HFFc6 (cell line): Measurements from ENCODE around the gene DDX1. TPM values are rescaled to one million over a fixed set of nuclear protein-coding genes. Genes with fewer than 3 reads are reported as not detected.

Experiments
- DNase-seq: peaks from one replicate; pipeline ENCODE4 v3.0.0-alpha.2; 2018
- H3K27ac Mint-ChIP-seq: 2 replicates; pipeline ENCODE4 v1.8.0; 2020; ENCODE audit warnings: mild to moderate bottlenecking, mixed read lengths
- H3K27me3 Mint-ChIP-seq: 2 replicates; pipeline ENCODE4 v1.8.0; 2021; ENCODE audit warnings: mild to moderate bottlenecking, moderate library complexity, mixed read lengths; ENCODE audit not compliant: insufficient read depth
- H3K36me3 Mint-ChIP-seq: 2 replicates; pipeline ENCODE4 v1.8.0; 2021; ENCODE audit warnings: low read depth, mixed read lengths
- H3K4me1 Mint-ChIP-seq: 2 replicates; pipeline ENCODE4 v1.8.0; 2020; ENCODE audit warnings: low read depth, mixed read lengths
- H3K4me3 Mint-ChIP-seq: 2 replicates; pipeline ENCODE4 v1.8.0; 2020; ENCODE audit warnings: mild to moderate bottlenecking, moderate library complexity, mixed read lengths
- H3K9me3 Mint-ChIP-seq: 2 replicates; pipeline ENCODE4 v1.8.0; 2020; ENCODE audit warnings: mild to moderate bottlenecking, mixed read lengths
- CTCF ChIP-seq: fragments of 200-600 bp; sonication (generic); IDR thresholded peaks from 2 replicates; pipeline ENCODE4 v1.5.0; 2021; ENCODE audit warnings: antibody characterized with exemption, mild to moderate bottlenecking
- total RNA-seq, 6 experiments: library from RNA; stranded (reverse); fragmentation: NEBNext Ultra II Directional; extraction: Animal tissue kit (Norgen Biotek cat#: 25700); gene quantifications; 2 replicates in 1 of 6; 3 replicates in 5 of 6; pipeline ENCODE4 v1.2.3, GENCODE V29; 2021

DDX1 gene
- total RNA-seq, 6 experiments from 2014 or later, result 111 to 123 (median 113) TPM

DNA sequence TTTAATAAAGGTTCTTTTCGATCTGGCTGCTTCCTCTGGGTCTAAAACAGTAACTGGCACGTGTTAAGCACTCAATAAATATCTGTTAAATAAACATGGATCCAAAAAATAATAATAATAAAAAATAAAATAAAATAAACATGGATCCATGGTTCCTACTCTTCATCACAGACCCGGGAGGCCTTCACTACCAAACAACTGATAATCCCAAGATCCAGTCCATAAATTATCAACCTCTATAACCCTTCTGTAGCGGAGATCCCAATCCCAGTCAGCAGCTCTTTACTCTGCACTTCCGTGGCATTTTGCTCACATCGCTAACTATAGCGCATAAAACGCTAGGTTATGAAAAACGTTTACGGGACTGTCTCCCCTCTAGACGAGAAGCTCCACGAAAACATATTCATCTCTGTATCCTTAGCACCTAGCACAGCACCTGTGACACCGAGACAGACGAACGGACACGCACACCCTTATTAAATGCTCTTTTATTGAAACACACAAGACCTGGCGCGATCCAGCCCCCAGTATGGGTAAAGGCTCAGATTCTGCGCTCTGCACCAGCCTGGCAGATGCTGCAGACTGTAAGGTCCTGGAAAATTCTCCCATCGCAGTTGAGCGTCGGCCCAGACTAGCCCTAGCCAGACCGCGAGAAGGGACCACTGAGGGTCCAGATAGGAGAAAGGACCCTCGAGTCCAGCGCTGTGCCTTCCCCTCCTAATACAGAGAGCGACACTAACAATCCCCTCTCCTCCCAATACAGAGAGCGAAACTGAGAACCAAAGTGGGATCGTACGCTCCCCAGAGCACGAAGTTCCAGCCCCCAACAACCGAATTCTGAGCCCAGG, 31.3 kb upstream of the DDX1 start:
- Mint-ChIP-seq H3K4me1 (peaks cover 37% of the 10 kb centered on the region), H3K27me3 (no peaks in the 10 kb centered on the region; the same call in 1 of the 2 replicates), H3K4me3 (peak overlapping the region; percentile 96), H3K9me3 (no peaks in the 10 kb centered on the region), H3K27ac (peak overlapping the region; percentile 99), H3K36me3 (no peaks in the 10 kb centered on the region)
- peak; percentile 21 for DNase-seq
- no peak for TF ChIP-seq CTCF

DNA sequence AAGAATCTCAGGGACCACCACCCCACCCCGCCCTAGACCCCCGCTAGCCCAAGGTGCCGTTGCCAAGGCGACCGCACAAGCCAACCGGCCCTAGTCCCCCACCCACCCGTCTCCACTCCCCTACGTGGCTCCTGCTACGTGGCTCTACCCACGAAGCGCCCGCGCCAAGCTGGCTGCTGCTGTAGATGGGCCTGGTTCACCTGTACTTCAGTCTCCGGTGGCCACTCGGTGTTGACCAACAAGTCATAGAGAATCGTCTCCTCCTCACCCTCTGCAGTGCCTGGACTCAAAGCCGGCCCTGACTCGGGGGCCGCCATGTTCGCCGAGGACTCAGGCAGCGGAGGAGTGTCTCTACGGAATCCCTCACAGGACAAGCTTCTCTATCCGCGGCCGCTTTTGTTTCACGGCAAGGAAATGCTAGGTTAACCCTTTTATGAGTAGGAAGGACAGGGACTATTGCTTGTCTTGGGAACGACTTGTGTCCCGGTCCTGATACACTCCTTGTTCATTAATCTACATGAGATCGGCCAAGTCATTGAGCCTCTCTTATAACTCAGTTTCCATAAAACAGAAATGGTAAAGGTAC, 30.6 kb upstream of the DDX1 start, which contains the start of gene NBAS:
Gene NBAS (minus strand): TSS at position 347 of the 586 bp plus-strand sequence. CDS start 30 bp downstream, at position 317.
- H3K9me3 Mint-ChIP-seq, result no peaks in the 10 kb centered on the region
- TF ChIP-seq CTCF, result no peak
- no peaks in the 10 kb centered on the region for H3K36me3 Mint-ChIP-seq
- H3K27me3 Mint-ChIP-seq, result no peaks in the 10 kb centered on the region; the same call in 1 of the 2 replicates
- peak within 1 kb of the TSS; percentile 96 for H3K4me3 Mint-ChIP-seq
- peak within 1 kb of the TSS; percentile 99 for H3K27ac Mint-ChIP-seq
- DNase-seq, result peak; percentile 84
- peaks cover 37% of the 10 kb centered on the region for H3K4me1 Mint-ChIP-seq

DNA sequence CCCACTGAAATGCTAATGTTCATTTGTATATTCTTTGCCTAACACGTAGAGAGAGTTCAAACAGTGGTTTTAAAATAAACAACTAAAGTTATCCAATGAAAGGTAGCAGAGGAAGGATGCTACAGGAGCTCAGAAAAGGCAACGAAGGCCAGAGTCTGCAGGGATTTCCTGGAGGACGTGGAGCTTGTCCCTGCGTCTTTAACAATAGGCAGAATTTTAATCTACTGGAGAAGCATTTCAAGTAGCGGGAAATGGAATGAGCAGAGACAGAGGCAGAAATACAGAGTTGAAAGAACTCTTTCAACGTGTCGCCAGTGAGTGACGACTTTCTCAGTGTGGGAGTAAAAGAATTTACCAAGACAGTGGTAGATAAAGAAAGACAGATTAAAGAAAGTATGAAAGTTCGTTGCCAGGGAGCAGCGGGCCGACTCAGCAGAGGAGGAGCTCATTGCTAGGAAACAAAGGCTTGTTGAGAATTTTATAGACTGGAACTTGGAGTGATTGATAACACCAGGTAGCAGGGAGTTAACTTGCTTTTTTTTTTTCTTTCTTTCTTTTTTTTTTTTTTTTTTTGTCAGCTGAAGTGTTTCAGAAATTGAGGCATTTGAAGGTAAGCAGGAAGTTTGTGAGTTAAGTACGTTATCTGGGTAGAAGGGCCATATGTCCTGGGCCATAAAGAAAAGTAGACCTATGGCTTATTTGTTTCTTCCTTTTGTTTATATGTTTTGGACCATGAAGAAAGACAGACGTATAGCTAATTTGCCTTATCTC, 29.9 kb upstream of the DDX1 start:
- TF ChIP-seq CTCF, result no peak
- peak; percentile 23 for DNase-seq
- H3K27me3 Mint-ChIP-seq, result no peaks in the 10 kb centered on the region; the same call in 1 of the 2 replicates
- no peaks in the 10 kb centered on the region for H3K36me3 Mint-ChIP-seq
- H3K4me1 Mint-ChIP-seq, result peaks cover 37% of the 10 kb centered on the region
- peak overlapping the region; percentile 96 for H3K4me3 Mint-ChIP-seq
- H3K9me3 Mint-ChIP-seq, result no peaks in the 10 kb centered on the region
- peak overlapping the region; percentile 99 for H3K27ac Mint-ChIP-seq

GRCh38 chr2:15562354-15563031, 29.2 kb upstream of the DDX1 start:
- H3K27ac Mint-ChIP-seq, result peak overlapping the region; percentile 99
- H3K4me3 Mint-ChIP-seq, result peak overlapping the region; percentile 96; the same call in 1 of the 2 replicates
- H3K27me3 Mint-ChIP-seq, result no peaks in the 10 kb centered on the region; the same call in 1 of the 2 replicates

More at GRCh38 chr2:15562354-15563031, 29.2 kb upstream of the DDX1 start:
- no peak for TF ChIP-seq CTCF
- H3K9me3 Mint-ChIP-seq, result no peaks in the 10 kb centered on the region
- DNase-seq, result no peak
- no peaks in the 10 kb centered on the region for H3K36me3 Mint-ChIP-seq
- H3K4me1 Mint-ChIP-seq, result peaks cover 37% of the 10 kb centered on the region
